Activated CD4-positive, alpha-beta T cell treated with anti-CD3 and anti-CD28 coated beads for 4 hours (primary cell): ENCODE results near the gene PRRT4.

Experiments
- DNase-seq, 2 donors: peaks; one replicate each; pipeline ENCODE4 v3.0.0-alpha.2; 2020

The PRRT4 gene

GRCh38 chr7:128373606-128374005, 12.1 kb upstream of the PRRT4 start:
- no peak for DNase-seq

- no peak for DNase-seq
Observed at GRCh38 chr7:128370491-128370890, 9.0 kb upstream of the PRRT4 start.

- DNase-seq = no peak
Observed at GRCh38 chr7:128366986-128367385, 5.5 kb upstream of the PRRT4 start.

- DNase-seq = no peak
Observed at GRCh38 chr7:128366300-128366699, 4.8 kb upstream of the PRRT4 start.

- no peak for DNase-seq
Observed at GRCh38 chr7:128365432-128365831, 3.9 kb upstream of the PRRT4 start.

GRCh38 chr7:128364166-128364870, 2.8 kb upstream of the PRRT4 start:
- DNase-seq = no peak

- DNase-seq = no peak
Observed at GRCh38 chr7:128363261-128363721, 1.8 kb upstream of the PRRT4 start.

- DNase-seq = no peak
Observed at GRCh38 chr7:128362670-128363069, 1.2 kb upstream of the PRRT4 start.

- no peak for DNase-seq
Observed at GRCh38 chr7:128360359-128360678, 1.2 kb downstream of the PRRT4 start.

GRCh38 chr7:128359939-128360338, 1.6 kb downstream of the PRRT4 start:
- no peak for DNase-seq

GRCh38 chr7:128359336-128359735, 2.2 kb downstream of the PRRT4 start:
- DNase-seq = no peak

GRCh38 chr7:128358233-128358632, 3.3 kb downstream of the PRRT4 start:
- no peak for DNase-seq

GRCh38 chr7:128357217-128357613, 4.3 kb downstream of the PRRT4 start:
- no peak for DNase-seq

GRCh38 chr7:128356546-128357216, 4.8 kb downstream of the PRRT4 start:
- DNase-seq = no peak

GRCh38 chr7:128353610-128354009, 7.9 kb downstream of the PRRT4 start:
- no peak for DNase-seq

GRCh38 chr7:128353189-128353588, 8.3 kb downstream of the PRRT4 start:
- no peak for DNase-seq

GRCh38 chr7:128352636-128353035, 8.9 kb downstream of the PRRT4 start:
- DNase-seq = no peak

GRCh38 chr7:128352153-128352537, 9.3 kb downstream of the PRRT4 start:
- peak; percentile 22 for DNase-seq

- no peak for DNase-seq
Observed at GRCh38 chr7:128351296-128352152, 10.0 kb downstream of the PRRT4 start.

GRCh38 chr7:128350708-128351295, 10.7 kb downstream of the PRRT4 start:
- no peak for DNase-seq

- DNase-seq = no peak
Observed at GRCh38 chr7:128349466-128349825, 12.0 kb downstream of the PRRT4 start.

- DNase-seq = peak; percentile 29 to 43
Observed at GRCh38 chr7:128347647-128348097, 13.8 kb downstream of the PRRT4 start.

- DNase-seq = no peak
Observed at GRCh38 chr7:128344431-128344774, 17.1 kb downstream of the PRRT4 start.
